Cardiac fibroblast (primary cell): ENCODE measurements around the gene PLAC8L1.
"Not testable (repeated sequence)": the region's sequence is repeated elsewhere in the genome, so short reads cannot be mapped to it uniquely, and the experiment has no call there.

Experiments
- DNase-seq, 2 donors: peaks; one replicate each; pipeline versions ENCODE4 v3.0.0 to v3.0.0-alpha.2; 2010; ENCODE audit warnings: low read depth in 2 of 2
- H3K4me3 ChIP-seq, 2 donors: replicated peaks in 1 of 2; 1 replicate in 1 of 2; 2 replicates in 1 of 2; pipeline ENCODE4 v1.5.1; 2011; ENCODE audit warnings: low read depth in 2 of 2, low read length in 2 of 2, mild to moderate bottlenecking in 2 of 2, moderate library complexity in 1 of 2
- TF ChIP-seq, protein P1 (sequence below): IDR thresholded peaks from one replicate; pipeline ENCODE4 v1.5.1; 2011; ENCODE audit warnings: low read depth, mild to moderate bottlenecking, low read length, inconsistent platforms

The PLAC8L1 gene, protein sequence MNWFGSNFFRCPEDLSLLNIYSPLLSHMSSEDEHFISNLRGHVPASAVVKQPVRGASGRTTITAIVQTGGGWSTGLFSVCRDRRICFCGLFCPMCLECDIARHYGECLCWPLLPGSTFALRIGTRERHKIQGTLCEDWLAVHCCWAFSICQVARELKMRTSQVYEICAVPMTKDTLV

DNA sequence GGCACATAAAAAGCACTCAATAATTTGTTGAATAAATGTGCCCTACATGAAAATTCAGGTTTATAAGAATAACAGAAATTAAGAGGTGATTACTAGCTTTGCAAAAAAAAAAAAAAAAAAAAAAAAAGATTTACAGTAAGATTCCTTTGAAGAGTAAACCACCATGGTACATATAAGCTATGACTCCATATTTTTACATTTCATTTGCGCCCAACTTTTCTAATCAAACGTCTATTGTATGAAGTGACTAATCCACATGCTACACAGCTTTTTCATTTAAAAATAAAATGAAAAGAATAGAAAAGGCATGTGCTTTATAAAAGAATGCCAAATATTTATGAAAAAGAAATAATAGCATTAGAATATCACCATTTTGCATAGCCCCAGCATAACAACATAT, at the start of gene PLAC8L1:
Gene PLAC8L1, minus strand, starts transcription at position 101 of the 400 bp plus-strand sequence. CDS start 1,266 bp downstream, outside the sequence.
- TF ChIP-seq, protein P1, sequence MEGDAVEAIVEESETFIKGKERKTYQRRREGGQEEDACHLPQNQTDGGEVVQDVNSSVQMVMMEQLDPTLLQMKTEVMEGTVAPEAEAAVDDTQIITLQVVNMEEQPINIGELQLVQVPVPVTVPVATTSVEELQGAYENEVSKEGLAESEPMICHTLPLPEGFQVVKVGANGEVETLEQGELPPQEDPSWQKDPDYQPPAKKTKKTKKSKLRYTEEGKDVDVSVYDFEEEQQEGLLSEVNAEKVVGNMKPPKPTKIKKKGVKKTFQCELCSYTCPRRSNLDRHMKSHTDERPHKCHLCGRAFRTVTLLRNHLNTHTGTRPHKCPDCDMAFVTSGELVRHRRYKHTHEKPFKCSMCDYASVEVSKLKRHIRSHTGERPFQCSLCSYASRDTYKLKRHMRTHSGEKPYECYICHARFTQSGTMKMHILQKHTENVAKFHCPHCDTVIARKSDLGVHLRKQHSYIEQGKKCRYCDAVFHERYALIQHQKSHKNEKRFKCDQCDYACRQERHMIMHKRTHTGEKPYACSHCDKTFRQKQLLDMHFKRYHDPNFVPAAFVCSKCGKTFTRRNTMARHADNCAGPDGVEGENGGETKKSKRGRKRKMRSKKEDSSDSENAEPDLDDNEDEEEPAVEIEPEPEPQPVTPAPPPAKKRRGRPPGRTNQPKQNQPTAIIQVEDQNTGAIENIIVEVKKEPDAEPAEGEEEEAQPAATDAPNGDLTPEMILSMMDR: no peak
- H3K4me3 ChIP-seq: no peak within 1 kb of the TSS
- no peak for DNase-seq

DNA sequence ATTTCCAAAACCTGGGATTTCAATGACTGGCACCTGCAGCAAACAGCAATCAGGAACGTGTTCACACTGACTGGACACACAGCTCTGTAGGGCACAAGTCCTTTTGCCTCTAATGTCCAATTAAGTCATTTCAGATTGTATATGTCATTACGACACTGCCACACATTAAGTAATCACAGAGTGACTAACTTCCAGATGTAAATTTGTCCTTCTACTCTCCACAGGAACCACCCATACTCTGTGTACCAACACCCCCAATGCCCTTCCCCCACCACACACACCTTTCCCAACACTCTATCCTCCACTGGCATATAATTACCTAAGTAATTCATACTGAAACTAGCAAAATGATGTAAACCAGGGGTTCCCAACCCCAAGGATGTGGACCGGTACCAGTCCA, 46.6 kb upstream of the PLAC8L1 start:
- DNase-seq: peak in 1 of 2 donors; percentile 10
- TF ChIP-seq, protein P1: no peak
- no peak overlapping the region for H3K4me3 ChIP-seq

DNA sequence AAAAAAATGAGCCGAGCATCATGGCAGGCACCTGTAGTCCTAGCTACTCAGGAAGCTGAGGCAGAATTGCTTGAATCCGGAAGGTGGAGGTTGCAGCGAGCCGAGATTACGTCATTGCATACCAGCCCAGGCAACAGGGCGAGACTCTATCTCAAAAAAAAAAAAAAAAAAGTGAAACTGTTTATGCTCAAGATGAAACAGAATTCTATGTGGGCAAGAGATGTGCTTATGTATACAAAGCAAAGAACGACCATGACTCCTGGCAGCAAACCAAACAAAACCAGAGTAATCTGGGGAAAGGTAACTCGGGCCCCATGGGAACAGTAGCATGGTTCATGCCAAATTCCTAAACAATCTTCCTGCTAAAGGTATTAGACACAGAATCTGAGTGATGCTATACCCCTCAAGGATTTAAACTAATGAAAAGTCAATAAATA, 32.6 kb upstream of the PLAC8L1 start:
- DNase-seq: peak; percentile 54 to 72
- TF ChIP-seq, protein P1: no peak
- H3K4me3 ChIP-seq: no peak overlapping the region

GRCh38 chr5:146130440-146131045, 25.2 kb upstream of the PLAC8L1 start:
- no peak overlapping the region for H3K4me3 ChIP-seq
- DNase-seq: peak; percentile 58 to 64
- TF ChIP-seq, protein P1: peak; percentile 48

DNA sequence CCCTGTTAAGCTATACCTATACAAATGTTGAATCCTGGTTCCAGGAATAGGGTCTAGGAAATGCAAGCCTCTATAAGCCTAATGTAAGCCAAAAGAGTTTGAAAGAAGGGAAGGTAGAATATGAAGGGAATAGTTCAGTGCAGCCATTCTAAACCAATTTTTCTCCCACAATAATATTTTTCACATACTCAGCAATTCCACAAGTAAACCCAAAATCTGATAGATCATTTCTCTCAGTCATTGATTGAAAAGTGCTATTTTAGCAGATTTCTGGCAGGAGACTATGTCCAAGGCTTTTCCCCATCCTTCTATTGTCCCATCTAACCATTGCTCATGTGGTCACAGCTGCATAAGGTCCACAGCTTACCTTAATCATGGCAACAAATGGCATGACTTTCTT, 20.7 kb upstream of the PLAC8L1 start:
- no peak for DNase-seq
- H3K4me3 ChIP-seq: no peak overlapping the region
- TF ChIP-seq, protein P1: no peak

GRCh38 chr5:146124580-146124979, 19.2 kb upstream of the PLAC8L1 start:
- no peak for DNase-seq
- TF ChIP-seq, protein P1: no peak
- H3K4me3 ChIP-seq: no peak overlapping the region

GRCh38 chr5:146121451-146121850, 16.1 kb upstream of the PLAC8L1 start:
- DNase-seq, H3K4me3 ChIP-seq: not testable (repeated sequence)
